Measurements from ENCODE around the gene CCDC186. TPM values are rescaled to one million over a fixed set of nuclear protein-coding genes. Genes with fewer than 3 reads are reported as not detected.
"Not testable (repeated sequence)": the region's sequence is repeated elsewhere in the genome, so short reads cannot be mapped to it uniquely, and the experiment has no call there.

The CCDC186 gene
- total RNA-seq, 1 experiment from 2014 or later: 32.7 TPM

DNA sequence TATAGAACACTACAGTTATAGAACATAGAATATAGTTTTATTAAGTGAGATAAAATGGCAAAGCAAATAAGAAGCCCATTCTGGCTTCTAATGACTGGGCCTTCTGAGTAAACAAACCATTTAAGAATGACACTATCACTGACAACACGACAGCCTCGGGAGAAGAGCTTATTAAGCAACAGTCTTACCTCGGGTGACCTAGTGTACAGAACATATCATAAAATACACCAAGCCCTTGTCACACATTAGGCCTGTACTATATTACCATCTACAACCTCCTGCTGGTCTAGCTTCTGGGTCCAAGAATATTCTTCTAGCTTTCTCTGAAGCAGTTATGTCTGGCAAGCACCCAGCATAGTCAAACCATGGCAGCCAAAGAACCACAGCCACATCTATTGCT is 32.0 kb downstream of the CCDC186 start:
- H3K27ac Mint-ChIP-seq: no peak overlapping the region
- CTCF ChIA-PET: no interaction called here
- ATAC-seq: no peak

DNA sequence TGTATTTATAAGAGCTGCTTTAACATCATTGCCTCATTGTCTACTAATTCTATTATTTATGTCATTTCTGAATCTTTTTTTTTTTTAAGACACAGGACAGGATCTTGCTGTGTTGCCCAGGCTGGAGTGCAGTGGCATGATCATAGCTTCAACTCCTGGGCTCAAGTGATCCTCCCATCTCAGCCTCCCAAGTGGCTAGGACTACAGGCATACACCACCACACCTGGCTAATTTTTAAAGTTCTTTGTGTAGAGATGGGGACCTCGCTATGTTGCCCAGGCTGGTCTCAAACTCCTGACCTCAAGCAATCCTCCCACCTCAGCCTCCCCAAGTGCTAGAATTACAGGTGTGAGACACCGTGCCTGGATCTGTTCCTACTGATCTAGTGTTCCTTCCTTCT is 33.2 kb downstream of the CCDC186 start:
- ATAC-seq; H3K27me3 Mint-ChIP-seq (ENCODE audit: low read depth); H3K27ac Mint-ChIP-seq; H3K9me3 Mint-ChIP-seq; CTCF ChIA-PET; DNase-seq (ENCODE audit: low spot score); H3K4me1 Mint-ChIP-seq; POLR2A ChIA-PET; H3K4me3 Mint-ChIP-seq: not testable (repeated sequence)
- H3K36me3 Mint-ChIP-seq: peaks cover 27% of the 10 kb centered on the region
- TF ChIP-seq ZNF121 (CRISPR knock-in tag; IDR thresholded peaks at IDR 0.05): peak; percentile 68; the same call in 1 of the 2 replicates

More for the DNA sequence above, 32.0 kb downstream of the CCDC186 start:
- Mint-ChIP-seq H3K4me1 (no peaks in the 10 kb centered on the region), H3K9me3 (no peaks in the 10 kb centered on the region), H3K36me3 (peaks cover 25% of the 10 kb centered on the region), H3K27me3 (ENCODE audit: low read depth) (no peaks in the 10 kb centered on the region), H3K4me3 (no peak overlapping the region)
- POLR2A ChIA-PET: interaction anchor here (0.5 kb wide), 1 partner anchor 17 kb away, joined by 4 read pairs; no protein-coding TSS in a partner anchor
- DNase-seq (ENCODE audit: low spot score): no peak
- TF ChIP-seq FOXK1 (CRISPR knock-in tag; IDR thresholded peaks at IDR 0.05) (no peak), GTF2I (CRISPR knock-in tag; conservative IDR thresholded peaks at IDR 0.05) (no peak)
- TF ChIP-seq, protein P1, sequence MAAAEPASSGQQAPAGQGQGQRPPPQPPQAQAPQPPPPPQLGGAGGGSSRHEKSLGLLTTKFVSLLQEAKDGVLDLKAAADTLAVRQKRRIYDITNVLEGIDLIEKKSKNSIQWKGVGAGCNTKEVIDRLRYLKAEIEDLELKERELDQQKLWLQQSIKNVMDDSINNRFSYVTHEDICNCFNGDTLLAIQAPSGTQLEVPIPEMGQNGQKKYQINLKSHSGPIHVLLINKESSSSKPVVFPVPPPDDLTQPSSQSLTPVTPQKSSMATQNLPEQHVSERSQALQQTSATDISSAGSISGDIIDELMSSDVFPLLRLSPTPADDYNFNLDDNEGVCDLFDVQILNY (CRISPR knock-in tag; IDR thresholded peaks at IDR 0.05): no peak

DNA sequence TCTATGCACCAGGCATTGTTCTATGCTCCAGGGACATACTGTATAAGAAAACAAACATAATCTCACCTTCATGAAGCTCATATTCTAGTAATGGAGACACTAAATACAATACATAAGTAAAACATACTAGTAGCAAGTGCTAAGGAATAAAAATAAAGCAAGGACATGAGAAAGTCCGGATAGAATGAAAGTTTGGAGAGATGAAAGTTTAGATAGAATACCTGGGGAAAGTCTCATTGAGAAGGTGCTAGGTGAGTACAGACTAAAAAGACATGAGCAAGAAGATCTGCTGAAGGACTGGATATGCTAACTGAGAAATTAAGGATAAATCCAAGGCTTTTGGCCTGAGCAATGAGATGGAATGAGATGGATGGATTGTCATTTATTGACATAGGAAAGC is 34.0 kb downstream of the CCDC186 start:
- no peaks in the 10 kb centered on the region for H3K9me3 Mint-ChIP-seq
- TF ChIP-seq, protein P2, sequence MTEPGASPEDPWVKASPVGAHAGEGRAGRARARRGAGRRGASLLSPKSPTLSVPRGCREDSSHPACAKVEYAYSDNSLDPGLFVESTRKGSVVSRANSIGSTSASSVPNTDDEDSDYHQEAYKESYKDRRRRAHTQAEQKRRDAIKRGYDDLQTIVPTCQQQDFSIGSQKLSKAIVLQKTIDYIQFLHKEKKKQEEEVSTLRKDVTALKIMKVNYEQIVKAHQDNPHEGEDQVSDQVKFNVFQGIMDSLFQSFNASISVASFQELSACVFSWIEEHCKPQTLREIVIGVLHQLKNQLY (CRISPR knock-in tag; IDR thresholded peaks at IDR 0.05): no peak
- no peak for TF ChIP-seq SMAD3 (CRISPR knock-in tag; IDR thresholded peaks at IDR 0.05; ENCODE audit: borderline replicate concordance)
- TF ChIP-seq SOX15 (CRISPR knock-in tag; IDR thresholded peaks at IDR 0.05): no peak
- TF ChIP-seq, protein P3, sequence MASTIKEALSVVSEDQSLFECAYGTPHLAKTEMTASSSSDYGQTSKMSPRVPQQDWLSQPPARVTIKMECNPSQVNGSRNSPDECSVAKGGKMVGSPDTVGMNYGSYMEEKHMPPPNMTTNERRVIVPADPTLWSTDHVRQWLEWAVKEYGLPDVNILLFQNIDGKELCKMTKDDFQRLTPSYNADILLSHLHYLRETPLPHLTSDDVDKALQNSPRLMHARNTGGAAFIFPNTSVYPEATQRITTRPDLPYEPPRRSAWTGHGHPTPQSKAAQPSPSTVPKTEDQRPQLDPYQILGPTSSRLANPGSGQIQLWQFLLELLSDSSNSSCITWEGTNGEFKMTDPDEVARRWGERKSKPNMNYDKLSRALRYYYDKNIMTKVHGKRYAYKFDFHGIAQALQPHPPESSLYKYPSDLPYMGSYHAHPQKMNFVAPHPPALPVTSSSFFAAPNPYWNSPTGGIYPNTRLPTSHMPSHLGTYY (CRISPR knock-in tag; IDR thresholded peaks at IDR 0.05): no peak
- no peak for TF ChIP-seq NFYB (CRISPR knock-in tag; conservative IDR thresholded peaks at IDR 0.05; ENCODE audit: low read depth)
- no peak for TF ChIP-seq ZNF423 (CRISPR knock-in tag; IDR thresholded peaks at IDR 0.05)
- H3K4me3 Mint-ChIP-seq: no peak overlapping the region
- no peak for ATAC-seq
- no peak overlapping the region for H3K27ac Mint-ChIP-seq
- H3K36me3 Mint-ChIP-seq: peaks cover 31% of the 10 kb centered on the region
- H3K27me3 Mint-ChIP-seq (ENCODE audit: low read depth): no peaks in the 10 kb centered on the region
- DNase-seq (ENCODE audit: low spot score): no peak
- POLR2A ChIA-PET: no interaction called here
- CTCF ChIA-PET: no interaction called here
- no peaks in the 10 kb centered on the region for H3K4me1 Mint-ChIP-seq

DNA sequence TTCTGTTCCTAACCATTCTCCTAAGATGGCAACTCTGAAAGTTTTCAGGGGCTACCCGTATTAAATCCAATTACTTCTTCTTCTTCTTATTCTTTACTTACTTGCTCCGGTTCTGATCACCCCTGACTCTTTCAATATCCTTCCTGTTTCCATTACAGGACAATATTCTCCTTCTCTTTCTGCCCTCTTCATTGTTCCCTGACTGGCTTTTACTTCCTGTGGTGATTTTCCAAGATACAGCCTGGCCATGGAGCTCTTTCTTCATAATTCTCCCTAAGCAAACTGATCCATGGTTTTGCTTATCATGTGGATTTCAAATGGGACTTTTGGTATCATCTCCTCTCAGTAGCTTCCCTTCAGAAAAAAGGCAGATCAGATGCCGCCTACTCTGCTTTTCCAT is 35.4 kb downstream of the CCDC186 start:
- no peak for ATAC-seq
- no peak overlapping the region; the same call in 1 of the 2 replicates for H3K27ac Mint-ChIP-seq
- DNase-seq (ENCODE audit: low spot score): no peak
- H3K36me3 Mint-ChIP-seq: peaks cover 38% of the 10 kb centered on the region
- H3K9me3 Mint-ChIP-seq: no peaks in the 10 kb centered on the region
- CTCF ChIA-PET: no interaction called here
- no peak overlapping the region for H3K4me3 Mint-ChIP-seq
- POLR2A ChIA-PET: no interaction called here
- H3K27me3 Mint-ChIP-seq (ENCODE audit: low read depth): no peaks in the 10 kb centered on the region
- H3K4me1 Mint-ChIP-seq: no peaks in the 10 kb centered on the region
- TF ChIP-seq ZNF232 (CRISPR knock-in tag; IDR thresholded peaks at IDR 0.05) (no peak), IRF2 (CRISPR knock-in tag; IDR thresholded peaks at IDR 0.05; ENCODE audit: borderline replicate concordance, low read depth) (no peak), KAT7 (CRISPR knock-in tag; IDR thresholded peaks at IDR 0.05; ENCODE audit: borderline replicate concordance) (no peak), GTF2I (CRISPR knock-in tag; conservative IDR thresholded peaks at IDR 0.05) (no peak), ELF4 (CRISPR knock-in tag; IDR thresholded peaks at IDR 0.05; ENCODE audit: low read depth) (no peak)
- TF ChIP-seq, protein P4, sequence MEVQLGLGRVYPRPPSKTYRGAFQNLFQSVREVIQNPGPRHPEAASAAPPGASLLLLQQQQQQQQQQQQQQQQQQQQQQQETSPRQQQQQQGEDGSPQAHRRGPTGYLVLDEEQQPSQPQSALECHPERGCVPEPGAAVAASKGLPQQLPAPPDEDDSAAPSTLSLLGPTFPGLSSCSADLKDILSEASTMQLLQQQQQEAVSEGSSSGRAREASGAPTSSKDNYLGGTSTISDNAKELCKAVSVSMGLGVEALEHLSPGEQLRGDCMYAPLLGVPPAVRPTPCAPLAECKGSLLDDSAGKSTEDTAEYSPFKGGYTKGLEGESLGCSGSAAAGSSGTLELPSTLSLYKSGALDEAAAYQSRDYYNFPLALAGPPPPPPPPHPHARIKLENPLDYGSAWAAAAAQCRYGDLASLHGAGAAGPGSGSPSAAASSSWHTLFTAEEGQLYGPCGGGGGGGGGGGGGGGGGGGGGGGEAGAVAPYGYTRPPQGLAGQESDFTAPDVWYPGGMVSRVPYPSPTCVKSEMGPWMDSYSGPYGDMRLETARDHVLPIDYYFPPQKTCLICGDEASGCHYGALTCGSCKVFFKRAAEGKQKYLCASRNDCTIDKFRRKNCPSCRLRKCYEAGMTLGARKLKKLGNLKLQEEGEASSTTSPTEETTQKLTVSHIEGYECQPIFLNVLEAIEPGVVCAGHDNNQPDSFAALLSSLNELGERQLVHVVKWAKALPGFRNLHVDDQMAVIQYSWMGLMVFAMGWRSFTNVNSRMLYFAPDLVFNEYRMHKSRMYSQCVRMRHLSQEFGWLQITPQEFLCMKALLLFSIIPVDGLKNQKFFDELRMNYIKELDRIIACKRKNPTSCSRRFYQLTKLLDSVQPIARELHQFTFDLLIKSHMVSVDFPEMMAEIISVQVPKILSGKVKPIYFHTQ (CRISPR knock-in tag; IDR thresholded peaks at IDR 0.05): no peak
- TF ChIP-seq, protein P5, sequence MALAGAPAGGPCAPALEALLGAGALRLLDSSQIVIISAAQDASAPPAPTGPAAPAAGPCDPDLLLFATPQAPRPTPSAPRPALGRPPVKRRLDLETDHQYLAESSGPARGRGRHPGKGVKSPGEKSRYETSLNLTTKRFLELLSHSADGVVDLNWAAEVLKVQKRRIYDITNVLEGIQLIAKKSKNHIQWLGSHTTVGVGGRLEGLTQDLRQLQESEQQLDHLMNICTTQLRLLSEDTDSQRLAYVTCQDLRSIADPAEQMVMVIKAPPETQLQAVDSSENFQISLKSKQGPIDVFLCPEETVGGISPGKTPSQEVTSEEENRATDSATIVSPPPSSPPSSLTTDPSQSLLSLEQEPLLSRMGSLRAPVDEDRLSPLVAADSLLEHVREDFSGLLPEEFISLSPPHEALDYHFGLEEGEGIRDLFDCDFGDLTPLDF (CRISPR knock-in tag; IDR thresholded peaks at IDR 0.05): no peak
- TF ChIP-seq, protein P6, sequence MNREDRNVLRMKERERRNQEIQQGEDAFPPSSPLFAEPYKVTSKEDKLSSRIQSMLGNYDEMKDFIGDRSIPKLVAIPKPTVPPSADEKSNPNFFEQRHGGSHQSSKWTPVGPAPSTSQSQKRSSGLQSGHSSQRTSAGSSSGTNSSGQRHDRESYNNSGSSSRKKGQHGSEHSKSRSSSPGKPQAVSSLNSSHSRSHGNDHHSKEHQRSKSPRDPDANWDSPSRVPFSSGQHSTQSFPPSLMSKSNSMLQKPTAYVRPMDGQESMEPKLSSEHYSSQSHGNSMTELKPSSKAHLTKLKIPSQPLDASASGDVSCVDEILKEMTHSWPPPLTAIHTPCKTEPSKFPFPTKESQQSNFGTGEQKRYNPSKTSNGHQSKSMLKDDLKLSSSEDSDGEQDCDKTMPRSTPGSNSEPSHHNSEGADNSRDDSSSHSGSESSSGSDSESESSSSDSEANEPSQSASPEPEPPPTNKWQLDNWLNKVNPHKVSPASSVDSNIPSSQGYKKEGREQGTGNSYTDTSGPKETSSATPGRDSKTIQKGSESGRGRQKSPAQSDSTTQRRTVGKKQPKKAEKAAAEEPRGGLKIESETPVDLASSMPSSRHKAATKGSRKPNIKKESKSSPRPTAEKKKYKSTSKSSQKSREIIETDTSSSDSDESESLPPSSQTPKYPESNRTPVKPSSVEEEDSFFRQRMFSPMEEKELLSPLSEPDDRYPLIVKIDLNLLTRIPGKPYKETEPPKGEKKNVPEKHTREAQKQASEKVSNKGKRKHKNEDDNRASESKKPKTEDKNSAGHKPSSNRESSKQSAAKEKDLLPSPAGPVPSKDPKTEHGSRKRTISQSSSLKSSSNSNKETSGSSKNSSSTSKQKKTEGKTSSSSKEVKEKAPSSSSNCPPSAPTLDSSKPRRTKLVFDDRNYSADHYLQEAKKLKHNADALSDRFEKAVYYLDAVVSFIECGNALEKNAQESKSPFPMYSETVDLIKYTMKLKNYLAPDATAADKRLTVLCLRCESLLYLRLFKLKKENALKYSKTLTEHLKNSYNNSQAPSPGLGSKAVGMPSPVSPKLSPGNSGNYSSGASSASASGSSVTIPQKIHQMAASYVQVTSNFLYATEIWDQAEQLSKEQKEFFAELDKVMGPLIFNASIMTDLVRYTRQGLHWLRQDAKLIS (CRISPR knock-in tag; IDR thresholded peaks at IDR 0.05; ENCODE audit: borderline replicate concordance): no peak
- TF ChIP-seq, protein P7, sequence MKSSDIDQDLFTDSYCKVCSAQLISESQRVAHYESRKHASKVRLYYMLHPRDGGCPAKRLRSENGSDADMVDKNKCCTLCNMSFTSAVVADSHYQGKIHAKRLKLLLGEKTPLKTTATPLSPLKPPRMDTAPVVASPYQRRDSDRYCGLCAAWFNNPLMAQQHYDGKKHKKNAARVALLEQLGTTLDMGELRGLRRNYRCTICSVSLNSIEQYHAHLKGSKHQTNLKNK (CRISPR knock-in tag; IDR thresholded peaks at IDR 0.05): no peak
